SK-N-SH (cell line): Measurements from ENCODE around the gene ABO. TPM values are rescaled to one million over a fixed set of nuclear protein-coding genes. Genes with fewer than 3 reads are reported as not detected.

Experiments
- CTCF ChIA-PET: fragments of 300-600, 350-600 bp; formaldehyde crosslinking; extraction: SDS; loops from one replicate; lab custom pipeline; 2021; lab: Yijun Ruan, JAX
- POLR2A ChIA-PET: fragments of 350-600 bp; sonication (Branson Sonifier 250); formaldehyde crosslinking; extraction: SDS; loops from one replicate; lab custom pipeline; 2020; ENCODE audit warnings: antibody characterized with exemption, inconsistent platforms; lab: Yijun Ruan, JAX
- DNase-seq: peaks from one replicate; pipeline ENCODE4 v3.0.0; 2012
- H2AFZ ChIP-seq: fragments of 200-600 bp; sonication (generic); 2 replicates; pipeline ENCODE4 v1.8.1; 2016; ENCODE audit warnings: antibody characterized with exemption, mild to moderate bottlenecking, low read depth
- H3F3A ChIP-seq: fragments of 200-600 bp; sonication (generic); replicated peaks from 2 replicates; pipeline ENCODE3; 2016; ENCODE audit warnings: antibody characterized with exemption, mild to moderate bottlenecking; ENCODE audit not compliant: insufficient read depth
- H3K27ac ChIP-seq, 2 experiments: fragments of 200-500 bp in 1 of 2; fragments of 200-600 bp in 1 of 2; sonication (Bioruptor generic) in 1 of 2; sonication (generic), shearing (Covaris generic) in 1 of 2; 2 replicates each; pipeline versions ENCODE4 v1.5.1 to v1.6.1; 2014 to 2016; ENCODE audit warnings: low read depth in 2 of 2, inconsistent platforms in 1 of 2, low read length in 1 of 2, mild to moderate bottlenecking in 1 of 2, mixed read lengths in 1 of 2
- H3K27me3 ChIP-seq: fragments of 200-600 bp; sonication (generic), shearing (Covaris generic); 2 replicates; pipeline ENCODE4 v1.6.1; 2016; ENCODE audit warnings: mixed run types; ENCODE audit not compliant: insufficient read depth
- H3K36me3 ChIP-seq, 2 experiments: fragments of 200-500 bp in 1 of 2; fragments of 200-600 bp in 1 of 2; sonication (Bioruptor generic) in 1 of 2; sonication (generic) in 1 of 2; replicated peaks in 1 of 2; 2 replicates each; pipeline versions ENCODE3 to v1.5.1; 2014 to 2016; ENCODE audit warnings: low read length in 1 of 2, mild to moderate bottlenecking in 1 of 2; ENCODE audit not compliant: insufficient read depth in 2 of 2, control insufficient read depth in 1 of 2
- H3K4me1 ChIP-seq, 2 experiments: fragments of 200-500 bp in 1 of 2; fragments of 200-600 bp in 1 of 2; sonication (Bioruptor generic) in 1 of 2; sonication (generic), shearing (Covaris generic) in 1 of 2; 2 replicates each; pipeline versions ENCODE4 v1.5.1 to v1.6.1; 2014 to 2016; ENCODE audit warnings: low read depth in 1 of 2, low read length in 1 of 2, mixed run types in 1 of 2; ENCODE audit not compliant: insufficient read depth in 2 of 2, control insufficient read depth in 1 of 2
- H3K4me2 ChIP-seq: fragments of 200-600 bp; sonication (generic), shearing (Covaris generic); 2 replicates; pipeline ENCODE4 v1.6.1; 2017; ENCODE audit warnings: mixed run types
- H3K4me3 ChIP-seq, 2 experiments: fragments of 200-500 bp in 1 of 2; fragments of 200-600 bp in 1 of 2; sonication (Bioruptor generic) in 1 of 2; sonication (generic), shearing (Covaris generic) in 1 of 2; 2 replicates each; pipeline versions ENCODE4 v1.5.1 to v1.8.1; 2014 to 2016; ENCODE audit warnings: low read depth in 2 of 2, inconsistent platforms in 1 of 2, low read length in 1 of 2, mild to moderate bottlenecking in 1 of 2, mixed read lengths in 1 of 2, moderate library complexity in 1 of 2
- H3K79me2 ChIP-seq: fragments of 200-600 bp; sonication (generic); 2 replicates; pipeline ENCODE4 v1.8.1; 2017; ENCODE audit warnings: mild to moderate bottlenecking; ENCODE audit not compliant: insufficient read depth
- H3K9ac ChIP-seq: fragments of 200-600 bp; sonication (generic); 2 replicates; pipeline ENCODE4 v1.6.1; 2017; ENCODE audit warnings: mixed run types
- H3K9me2 ChIP-seq: fragments of 200-600 bp; sonication (generic); 2 replicates; pipeline ENCODE4 v1.6.1; 2017; ENCODE audit warnings: mixed run types
- H3K9me3 ChIP-seq: fragments of 200-600 bp; sonication (generic); 2 replicates; pipeline ENCODE4 v1.6.1; 2017; ENCODE audit warnings: mixed run types, mild to moderate bottlenecking, moderate library complexity
- H4K20me1 ChIP-seq: fragments of 200-600 bp; sonication (generic); 2 replicates; pipeline ENCODE4 v1.6.1; 2017; ENCODE audit warnings: mild to moderate bottlenecking, mixed run types; ENCODE audit not compliant: insufficient read depth
- ELF1 ChIP-seq: IDR thresholded peaks from 2 replicates; pipeline ENCODE4 v1.4.0; 2012
- FOXJ3 ChIP-seq: sonication (generic); formaldehyde crosslinking; IDR thresholded peaks from 2 replicates; pipeline ENCODE4 v1.5.1; 2020; ENCODE audit warnings: mild to moderate bottlenecking, missing genetic modification reagents
- JUND ChIP-seq: IDR thresholded peaks from 2 replicates; pipeline ENCODE4 v1.4.0; 2012
- RXRA ChIP-seq: IDR thresholded peaks from 2 replicates; pipeline ENCODE4 v1.4.0; 2012; ENCODE audit warnings: low read depth, mild to moderate bottlenecking, borderline replicate concordance
- SMC3 ChIP-seq: IDR thresholded peaks from 2 replicates; pipeline ENCODE4 v1.6.1; 2012; ENCODE audit warnings: low read depth, low read length, improper control_type of control experiment
- TCF12 ChIP-seq: IDR thresholded peaks from 2 replicates; pipeline ENCODE4 v1.4.0; 2012
- TEAD4 ChIP-seq: IDR thresholded peaks from 2 replicates; pipeline ENCODE4 v1.4.0; 2012; ENCODE audit warnings: mild to moderate bottlenecking, borderline replicate concordance; ENCODE audit not compliant: insufficient read depth
- whole genome bisulfite sequencing: methylation state at CpG from one replicate; pipeline ENCODE4 v1.1.6; 2017; ENCODE audit warnings: low lambda C conversion rate; 5-methylcytosine and 5-hydroxymethylcytosine counted together
- polyA plus RNA-seq, 3 experiments: library from polyadenylated mRNA; depleted of rRNA; stranded (reverse); fragments of >200 nt; gene quantifications; 2 replicates each; pipeline ENCODE4 v1.2.3, GENCODE V29; 2012
- TF ChIP-seq, protein P1 (sequence below): IDR thresholded peaks from 2 replicates; pipeline ENCODE4 v1.6.1; 2012; ENCODE audit warnings: mild to moderate bottlenecking, low read depth, low read length, moderate library complexity

The ABO gene
- polyA plus RNA-seq, 1 of the 3 experiments (the other 2 are of a cell fraction) = not detected

DNA sequence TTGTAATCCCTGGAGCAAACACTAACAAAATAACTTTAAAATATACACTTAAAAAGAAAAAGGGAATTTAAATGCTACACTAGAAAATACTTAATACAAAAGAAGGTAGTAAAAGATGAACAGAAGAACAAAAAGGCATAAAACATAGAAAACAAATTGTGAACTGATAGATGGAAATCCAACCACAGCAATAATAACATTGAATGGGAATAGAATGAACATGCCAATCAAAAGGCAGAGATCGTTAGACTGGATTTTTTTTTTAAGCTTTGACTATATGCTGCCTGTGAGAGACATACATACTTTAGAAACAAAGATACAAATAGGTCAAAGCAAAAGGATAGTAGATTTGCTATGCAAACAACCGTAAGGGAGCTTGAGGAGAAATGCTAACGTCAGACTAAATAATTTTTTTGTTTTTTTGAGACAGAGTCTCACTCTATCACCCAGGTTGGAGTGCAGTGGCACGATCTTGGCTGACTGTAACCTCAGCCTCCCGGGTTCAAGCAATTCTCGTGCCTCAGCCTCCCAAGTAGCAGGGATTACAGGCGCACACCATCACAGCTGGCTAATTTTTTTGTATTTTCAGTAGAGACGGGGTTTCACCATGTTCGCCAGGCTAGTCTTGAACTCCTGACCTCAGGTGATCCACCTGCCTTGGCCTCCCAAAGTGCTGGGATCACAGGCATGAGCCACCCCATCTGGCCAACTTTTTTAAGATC is 6.5 kb downstream of the ABO start:
- Histone ChIP-seq H2AFZ (no peak overlapping the region), H3K9me2 (no peaks in the 10 kb centered on the region), H3K9me3 (no peaks in the 10 kb centered on the region), H3K4me3 (no peak overlapping the region), H3K36me3 (no peaks in the 10 kb centered on the region), H3K9ac (no peak overlapping the region), H3K27ac (no peak overlapping the region), H3K79me2 (no peaks in the 10 kb centered on the region), H3F3A (no peaks in the 10 kb centered on the region), H3K4me2 (no peak overlapping the region), H4K20me1 (no peaks in the 10 kb centered on the region), H3K4me1 (no peaks in the 10 kb centered on the region), H3K27me3 (peaks cover 42% of the 10 kb centered on the region)
- ChIA-PET POLR2A (no interaction called here), CTCF (interaction anchor here (1.4 to 2.4 kb wide), 2 partner anchors 18 to 82 kb away, joined by 4 to 9 read pairs; no protein-coding TSS in a partner anchor)
- no peak for DNase-seq
- 13% methylated on average over 9 of the region's 9 CpGs for WGBS
- no peak for TF ChIP-seq TEAD4
- no peak for TF ChIP-seq TCF12

DNA sequence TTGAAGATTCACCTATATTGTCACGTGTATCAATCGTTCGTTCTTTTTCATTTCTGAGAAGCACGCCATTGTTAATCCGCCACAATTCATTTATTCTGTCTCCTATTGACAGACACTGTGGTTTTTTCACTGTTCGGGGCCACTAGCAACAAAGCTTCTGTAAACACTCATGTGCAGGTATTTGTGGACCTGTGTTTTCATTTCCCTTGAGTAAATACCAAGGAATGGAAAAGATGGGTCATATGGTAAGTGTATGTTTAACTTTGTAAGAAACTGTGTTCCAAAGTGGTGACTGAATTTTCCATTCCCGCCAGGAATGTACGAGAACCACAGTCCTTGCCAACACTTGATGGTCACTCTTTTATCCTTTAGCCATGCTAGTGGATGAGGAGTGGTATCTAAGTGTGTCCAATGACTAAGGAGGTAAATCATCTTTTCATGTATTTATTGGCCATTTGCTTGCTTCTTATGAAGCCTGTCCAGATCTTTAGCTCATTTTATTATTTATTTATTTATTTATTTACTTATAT is 10.7 kb downstream of the ABO start:
- Histone ChIP-seq H3F3A (no peaks in the 10 kb centered on the region), H3K79me2 (no peaks in the 10 kb centered on the region), H3K4me1 (no peaks in the 10 kb centered on the region), H3K9ac (no peak overlapping the region), H3K27me3 (peaks cover 41% of the 10 kb centered on the region), H4K20me1 (no peaks in the 10 kb centered on the region), H3K27ac (no peak overlapping the region), H3K9me2 (no peaks in the 10 kb centered on the region), H2AFZ (no peak overlapping the region), H3K4me2 (no peak overlapping the region), H3K4me3 (no peak overlapping the region), H3K9me3 (no peaks in the 10 kb centered on the region), H3K36me3 (no peaks in the 10 kb centered on the region)
- WGBS = 59% methylated on average over 8 of the region's 8 CpGs
- ChIA-PET CTCF (interaction anchor here (0.6 to 1.0 kb wide), 2 partner anchors 9 to 78 kb away, joined by 3 to 5 read pairs; no protein-coding TSS in a partner anchor), POLR2A (no interaction called here)
- no peak for DNase-seq
- TF ChIP-seq, protein P1, sequence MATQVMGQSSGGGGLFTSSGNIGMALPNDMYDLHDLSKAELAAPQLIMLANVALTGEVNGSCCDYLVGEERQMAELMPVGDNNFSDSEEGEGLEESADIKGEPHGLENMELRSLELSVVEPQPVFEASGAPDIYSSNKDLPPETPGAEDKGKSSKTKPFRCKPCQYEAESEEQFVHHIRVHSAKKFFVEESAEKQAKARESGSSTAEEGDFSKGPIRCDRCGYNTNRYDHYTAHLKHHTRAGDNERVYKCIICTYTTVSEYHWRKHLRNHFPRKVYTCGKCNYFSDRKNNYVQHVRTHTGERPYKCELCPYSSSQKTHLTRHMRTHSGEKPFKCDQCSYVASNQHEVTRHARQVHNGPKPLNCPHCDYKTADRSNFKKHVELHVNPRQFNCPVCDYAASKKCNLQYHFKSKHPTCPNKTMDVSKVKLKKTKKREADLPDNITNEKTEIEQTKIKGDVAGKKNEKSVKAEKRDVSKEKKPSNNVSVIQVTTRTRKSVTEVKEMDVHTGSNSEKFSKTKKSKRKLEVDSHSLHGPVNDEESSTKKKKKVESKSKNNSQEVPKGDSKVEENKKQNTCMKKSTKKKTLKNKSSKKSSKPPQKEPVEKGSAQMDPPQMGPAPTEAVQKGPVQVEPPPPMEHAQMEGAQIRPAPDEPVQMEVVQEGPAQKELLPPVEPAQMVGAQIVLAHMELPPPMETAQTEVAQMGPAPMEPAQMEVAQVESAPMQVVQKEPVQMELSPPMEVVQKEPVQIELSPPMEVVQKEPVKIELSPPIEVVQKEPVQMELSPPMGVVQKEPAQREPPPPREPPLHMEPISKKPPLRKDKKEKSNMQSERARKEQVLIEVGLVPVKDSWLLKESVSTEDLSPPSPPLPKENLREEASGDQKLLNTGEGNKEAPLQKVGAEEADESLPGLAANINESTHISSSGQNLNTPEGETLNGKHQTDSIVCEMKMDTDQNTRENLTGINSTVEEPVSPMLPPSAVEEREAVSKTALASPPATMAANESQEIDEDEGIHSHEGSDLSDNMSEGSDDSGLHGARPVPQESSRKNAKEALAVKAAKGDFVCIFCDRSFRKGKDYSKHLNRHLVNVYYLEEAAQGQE = no peak
- no peak for TF ChIP-seq JUND
- TF ChIP-seq ELF1 = no peak
- TF ChIP-seq FOXJ3 (CRISPR knock-in tag) = no peak

DNA sequence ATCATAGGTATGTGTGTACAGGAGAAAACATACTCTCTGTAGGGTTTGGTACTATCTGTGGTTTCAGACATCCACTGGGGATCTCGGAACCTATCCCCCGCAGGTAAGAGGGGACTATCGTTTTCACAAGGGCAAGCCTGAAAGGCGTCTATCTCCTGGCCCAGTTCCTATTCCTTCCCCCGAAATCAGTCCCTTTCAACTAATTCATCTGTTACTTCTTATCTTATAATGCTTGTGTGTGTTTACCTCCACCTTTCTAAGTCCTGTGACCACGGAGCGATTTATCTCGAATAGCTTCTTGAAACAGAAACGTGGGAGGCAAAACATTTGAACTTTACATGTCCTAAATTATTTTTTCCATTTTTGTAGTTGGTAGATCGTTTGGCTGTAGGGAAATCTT is 11.4 kb downstream of the ABO start:
- 31% methylated on average over 10 of the region's 10 CpGs for WGBS
- TF ChIP-seq RXRA (no peak), SMC3 (no peak)
- POLR2A ChIA-PET = no interaction called here
- Histone ChIP-seq H3F3A (no peaks in the 10 kb centered on the region), H4K20me1 (no peaks in the 10 kb centered on the region), H3K9ac (no peak overlapping the region), H3K9me2 (no peaks in the 10 kb centered on the region), H3K9me3 (no peaks in the 10 kb centered on the region), H3K4me3 (no peak overlapping the region), H2AFZ (no peak overlapping the region), H3K4me1 (no peaks in the 10 kb centered on the region), H3K27me3 (peaks cover 34% of the 10 kb centered on the region), H3K79me2 (no peaks in the 10 kb centered on the region), H3K27ac (no peak overlapping the region), H3K4me2 (no peak overlapping the region), H3K36me3 (no peaks in the 10 kb centered on the region)
- CTCF ChIA-PET = no interaction called here
- no peak for DNase-seq
